ENCODE data around the gene METTL18.

Gene METTL18

GRCh38 chr1:169765580-169766331 lies 29.0 kb downstream of the METTL18 start:
- DNase-seq, result no peak

GRCh38 chr1:169764919-169765318 lies 29.8 kb downstream of the METTL18 start:
- DNase-seq, result no peak
- Mint-ChIP-seq H3K36me3 (ENCODE audit: low read depth) (no peaks in the 10 kb centered on the region), H3K9me3 (no peaks in the 10 kb centered on the region), H3K4me3 (no peak overlapping the region), H3K27ac (no peak overlapping the region), H3K4me1 (no peaks in the 10 kb centered on the region), H3K27me3 (peaks cover 2% of the 10 kb centered on the region)
- no peak for ATAC-seq

More at GRCh38 chr1:169765580-169766331, 29.0 kb downstream of the METTL18 start:
- Mint-ChIP-seq H3K4me3 (no peak overlapping the region), H3K9me3 (no peaks in the 10 kb centered on the region), H3K4me1 (no peaks in the 10 kb centered on the region), H3K27me3 (no peaks in the 10 kb centered on the region), H3K27ac (no peak overlapping the region), H3K36me3 (ENCODE audit: low read depth) (no peaks in the 10 kb centered on the region)
- ATAC-seq, result no peak

GRCh38 chr1:169762699-169763098 lies 32.0 kb downstream of the METTL18 start:
- peaks cover 2% of the 10 kb centered on the region for H3K27me3 Mint-ChIP-seq
- no peak for ATAC-seq
- no peak for DNase-seq

GRCh38 chr1:169759038-169759437 lies 35.7 kb downstream of the METTL18 start:
- no peaks in the 10 kb centered on the region for H3K4me1 Mint-ChIP-seq
- DNase-seq (no peak), ATAC-seq (no peak)
- no peak overlapping the region for H3K27ac Mint-ChIP-seq
- H3K36me3 Mint-ChIP-seq (ENCODE audit: low read depth), result no peaks in the 10 kb centered on the region
- peaks cover 3% of the 10 kb centered on the region for H3K9me3 Mint-ChIP-seq
- H3K27me3 Mint-ChIP-seq, result peaks cover 2% of the 10 kb centered on the region
- H3K4me3 Mint-ChIP-seq, result no peak overlapping the region

More at GRCh38 chr1:169762699-169763098, 32.0 kb downstream of the METTL18 start:
- Mint-ChIP-seq H3K9me3 (peaks cover 3% of the 10 kb centered on the region), H3K4me3 (no peak overlapping the region), H3K4me1 (no peaks in the 10 kb centered on the region), H3K27ac (no peak overlapping the region), H3K36me3 (ENCODE audit: low read depth) (no peaks in the 10 kb centered on the region)

- Mint-ChIP-seq H3K9me3 (no peaks in the 10 kb centered on the region), H3K27me3 (no peaks in the 10 kb centered on the region), H3K4me3 (no peak overlapping the region), H3K27ac (no peak overlapping the region), H3K36me3 (ENCODE audit: low read depth) (no peaks in the 10 kb centered on the region), H3K4me1 (no peaks in the 10 kb centered on the region)
- ATAC-seq, result no peak
- no peak for DNase-seq
Observed at GRCh38 chr1:169753549-169753948, 41.2 kb downstream of the METTL18 start.

GRCh38 chr1:169750041-169750440 lies 44.7 kb downstream of the METTL18 start:
- Mint-ChIP-seq H3K4me3 (no peak overlapping the region), H3K36me3 (ENCODE audit: low read depth) (no peaks in the 10 kb centered on the region), H3K9me3 (no peaks in the 10 kb centered on the region), H3K4me1 (no peaks in the 10 kb centered on the region), H3K27ac (no peak overlapping the region), H3K27me3 (no peaks in the 10 kb centered on the region)
- DNase-seq (no peak), ATAC-seq (no peak)

GRCh38 chr1:169746550-169746949 lies 48.2 kb downstream of the METTL18 start:
- no peak for ATAC-seq
- no peak overlapping the region for H3K27ac Mint-ChIP-seq
- H3K4me3 Mint-ChIP-seq, result no peak overlapping the region
- no peaks in the 10 kb centered on the region for H3K36me3 Mint-ChIP-seq (ENCODE audit: low read depth)
- no peaks in the 10 kb centered on the region for H3K4me1 Mint-ChIP-seq
- no peak for DNase-seq
- peaks cover 5% of the 10 kb centered on the region for H3K27me3 Mint-ChIP-seq
- no peaks in the 10 kb centered on the region for H3K9me3 Mint-ChIP-seq

- Mint-ChIP-seq H3K4me1 (no peaks in the 10 kb centered on the region), H3K27me3 (peaks cover 7% of the 10 kb centered on the region), H3K4me3 (no peak overlapping the region), H3K9me3 (no peaks in the 10 kb centered on the region), H3K36me3 (ENCODE audit: low read depth) (no peaks in the 10 kb centered on the region), H3K27ac (no peak overlapping the region)
- ATAC-seq, result no peak
- DNase-seq, result no peak
Observed at GRCh38 chr1:169745015-169745861, 49.5 kb downstream of the METTL18 start.

All from activated naive CD8-positive, alpha-beta T cell treated with anti-CD3 and anti-CD28 coated beads, Interleukin-2, amount 50 U/mL, for 24 hours (primary cell).